ENCODE results near the gene CLMN.
A peak's percentile ranks its signal among the peaks of the same experiment; 100 is the strongest.

The CLMN gene

GRCh38 chr14:95353007-95353406, 33.3 kb upstream of the CLMN start:
- TF ChIP-seq CTCF (IDR thresholded peaks at IDR 0.05; ENCODE audit: low read depth, low read length), result no peak
- no peak overlapping the region for H3K4me3 ChIP-seq (replicated peaks in 1 of 2; ENCODE audit: low read depth in 2 of 2, low read length in 2 of 2)
- no peak for DNase-seq (ENCODE audit: low read depth in 2 of 2)

- no peak for TF ChIP-seq CTCF (IDR thresholded peaks at IDR 0.05; ENCODE audit: low read depth, low read length)
- H3K4me3 ChIP-seq (replicated peaks in 1 of 2; ENCODE audit: low read depth in 2 of 2, low read length in 2 of 2), result no peak overlapping the region
- DNase-seq (ENCODE audit: low read depth in 2 of 2), result no peak
Observed at GRCh38 chr14:95352481-95352880, 32.8 kb upstream of the CLMN start.

- TF ChIP-seq CTCF (IDR thresholded peaks at IDR 0.05; ENCODE audit: low read depth, low read length), result no peak
- DNase-seq (ENCODE audit: low read depth in 2 of 2), result no peak
- no peak overlapping the region for H3K4me3 ChIP-seq (replicated peaks in 1 of 2; ENCODE audit: low read depth in 2 of 2, low read length in 2 of 2)
Observed at GRCh38 chr14:95349241-95349640, 29.5 kb upstream of the CLMN start.

- DNase-seq (ENCODE audit: low read depth in 2 of 2), result no peak
- TF ChIP-seq CTCF (IDR thresholded peaks at IDR 0.05; ENCODE audit: low read depth, low read length), result no peak
- no peak overlapping the region for H3K4me3 ChIP-seq (replicated peaks in 1 of 2; ENCODE audit: low read depth in 2 of 2, low read length in 2 of 2)
Observed at GRCh38 chr14:95348395-95349080, 28.8 kb upstream of the CLMN start.

- TF ChIP-seq CTCF (IDR thresholded peaks at IDR 0.05; ENCODE audit: low read depth, low read length), result no peak
- H3K4me3 ChIP-seq (replicated peaks in 1 of 2; ENCODE audit: low read depth in 2 of 2, low read length in 2 of 2), result no peak overlapping the region
- peak in 1 of 2 donors; percentile 46 for DNase-seq (ENCODE audit: low read depth in 2 of 2)
Observed at GRCh38 chr14:95346820-95347219, 27.1 kb upstream of the CLMN start.

GRCh38 chr14:95346266-95346665, 26.6 kb upstream of the CLMN start:
- DNase-seq (ENCODE audit: low read depth in 2 of 2), result no peak
- no peak for TF ChIP-seq CTCF (IDR thresholded peaks at IDR 0.05; ENCODE audit: low read depth, low read length)

GRCh38 chr14:95345032-95345431, 25.3 kb upstream of the CLMN start:
- TF ChIP-seq CTCF (IDR thresholded peaks at IDR 0.05; ENCODE audit: low read depth, low read length), result no peak
- H3K4me3 ChIP-seq (replicated peaks in 1 of 2; ENCODE audit: low read depth in 2 of 2, low read length in 2 of 2), result no peak overlapping the region
- no peak for DNase-seq (ENCODE audit: low read depth in 2 of 2)

More at GRCh38 chr14:95346266-95346665, 26.6 kb upstream of the CLMN start:
- H3K4me3 ChIP-seq (replicated peaks in 1 of 2; ENCODE audit: low read depth in 2 of 2, low read length in 2 of 2), result no peak overlapping the region

All from cardiac fibroblast (primary cell).